HUES64 (cell line): Measurements from ENCODE around the gene GSG1L2.

Experiments used
- H3K27ac ChIP-seq: 2 replicates; pipeline ENCODE4 v1.7.0; 2013; ENCODE audit warnings: low read depth, low read length, inconsistent platforms
- H3K27me3 ChIP-seq: 2 replicates; pipeline ENCODE4 v1.6.1; 2013; ENCODE audit warnings: mild to moderate bottlenecking, low read length; ENCODE audit not compliant: insufficient read depth
- H3K36me3 ChIP-seq: 2 replicates; pipeline ENCODE4 v1.6.1; 2013; ENCODE audit warnings: mild to moderate bottlenecking, low read length; ENCODE audit not compliant: insufficient read depth
- H3K4me1 ChIP-seq: 2 replicates; pipeline ENCODE4 v1.6.1; 2013; ENCODE audit warnings: mild to moderate bottlenecking, low read length, moderate library complexity; ENCODE audit not compliant: insufficient read depth
- H3K4me3 ChIP-seq: 2 replicates; pipeline ENCODE4 v1.5.1; 2013; ENCODE audit warnings: mild to moderate bottlenecking, low read length, moderate library complexity
- H3K9ac ChIP-seq: 2 replicates; pipeline ENCODE4 v1.6.1; 2013; ENCODE audit warnings: mild to moderate bottlenecking, low read depth, low read length
- H3K9me3 ChIP-seq: 2 replicates; pipeline ENCODE4 v1.6.1; 2013; ENCODE audit warnings: low read depth, low read length; ENCODE audit not compliant: insufficient read depth
- WGBS: fragments of 150-250, 120-280 bp; methylation state at CpG from one replicate; pipeline ENCODE4 v1.1.7; 2013; ENCODE audit warnings: missing lambda C conversion rate; 5-methylcytosine and 5-hydroxymethylcytosine counted together

Gene GSG1L2

GRCh38 chr17:9809409-9809808, 12.5 kb downstream of the GSG1L2 start:
- H3K4me1 ChIP-seq = no peaks in the 10 kb centered on the region
- no peaks in the 10 kb centered on the region for H3K36me3 ChIP-seq
- H3K9ac ChIP-seq = no peak overlapping the region
- H3K9me3 ChIP-seq = no peaks in the 10 kb centered on the region
- no peaks in the 10 kb centered on the region for H3K27me3 ChIP-seq
- no peak overlapping the region for H3K27ac ChIP-seq
- 96% methylated on average over 8 of the region's 8 CpGs for WGBS
- H3K4me3 ChIP-seq = no peak overlapping the region

DNA sequence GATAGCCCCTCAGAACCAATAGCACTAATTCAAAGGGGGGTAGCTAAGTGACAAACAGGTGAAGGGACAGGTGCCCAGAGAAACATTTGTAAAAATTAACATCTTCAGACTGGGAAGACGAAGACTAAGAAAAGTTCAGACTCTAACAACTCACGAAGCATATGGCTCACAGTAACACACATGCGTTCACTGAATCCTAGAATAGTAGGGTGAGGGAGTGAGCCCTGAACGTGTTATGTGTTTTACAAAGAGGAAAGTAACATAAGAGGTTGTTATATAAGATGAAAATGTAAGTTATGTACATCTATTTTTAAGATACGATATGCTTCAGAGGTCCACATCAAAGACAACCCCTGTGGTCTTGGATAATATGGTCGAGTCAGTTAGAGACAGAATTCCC, 15.2 kb downstream of the GSG1L2 start:
- WGBS = 89% methylated on average over 6 of the region's 6 CpGs
- Histone ChIP-seq H3K9me3 (no peaks in the 10 kb centered on the region), H3K4me1 (no peaks in the 10 kb centered on the region)

GRCh38 chr17:9805769-9806168, 16.1 kb downstream of the GSG1L2 start:
- no peaks in the 10 kb centered on the region for H3K9me3 ChIP-seq
- no peak overlapping the region for H3K9ac ChIP-seq
- no peak overlapping the region for H3K27ac ChIP-seq
- no peak overlapping the region for H3K4me3 ChIP-seq
- H3K27me3 ChIP-seq = no peaks in the 10 kb centered on the region
- no peaks in the 10 kb centered on the region for H3K4me1 ChIP-seq
- WGBS = 91% methylated on average over 4 of the region's 4 CpGs
- no peaks in the 10 kb centered on the region for H3K36me3 ChIP-seq

More for the DNA sequence above, 15.2 kb downstream of the GSG1L2 start:
- H3K9ac ChIP-seq = no peak overlapping the region
- no peak overlapping the region for H3K27ac ChIP-seq
- H3K4me3 ChIP-seq = no peak overlapping the region
- no peaks in the 10 kb centered on the region for H3K36me3 ChIP-seq
- H3K27me3 ChIP-seq = no peaks in the 10 kb centered on the region

DNA sequence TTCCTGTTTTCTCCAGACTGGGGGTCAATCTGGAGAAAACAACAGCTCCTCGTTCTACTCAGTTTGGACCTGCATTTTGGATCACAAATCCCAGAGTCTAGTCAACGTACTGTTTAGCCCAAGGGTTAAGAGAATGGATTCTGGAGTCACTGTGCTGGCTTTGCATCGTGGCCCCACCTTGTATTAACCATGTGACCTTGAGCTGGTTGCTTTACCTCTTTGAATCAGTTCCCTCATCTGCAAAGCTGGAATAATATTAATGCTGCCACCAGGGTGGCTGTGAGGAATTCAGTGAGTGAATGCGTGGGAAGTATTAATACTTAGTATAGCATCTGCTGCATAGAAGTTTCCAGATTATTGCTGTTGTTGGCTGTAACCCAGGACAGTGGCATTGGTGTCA, 19.2 kb downstream of the GSG1L2 start:
- no peak overlapping the region for H3K4me3 ChIP-seq
- H3K9me3 ChIP-seq = no peaks in the 10 kb centered on the region
- no peak overlapping the region for H3K27ac ChIP-seq
- no peaks in the 10 kb centered on the region for H3K4me1 ChIP-seq
- no peak overlapping the region for H3K9ac ChIP-seq
- WGBS = 90% methylated on average over 4 of the region's 4 CpGs
- H3K36me3 ChIP-seq = no peaks in the 10 kb centered on the region
- H3K27me3 ChIP-seq = no peaks in the 10 kb centered on the region

- WGBS = 86% methylated on average over 13 of the region's 13 CpGs
- no peak overlapping the region for H3K27ac ChIP-seq
- H3K4me1 ChIP-seq = no peaks in the 10 kb centered on the region
- no peaks in the 10 kb centered on the region for H3K36me3 ChIP-seq
- no peaks in the 10 kb centered on the region for H3K9me3 ChIP-seq
- H3K27me3 ChIP-seq = no peaks in the 10 kb centered on the region
- H3K4me3 ChIP-seq = no peak overlapping the region
- no peak overlapping the region for H3K9ac ChIP-seq
Observed at GRCh38 chr17:9802294-9802693, 19.6 kb downstream of the GSG1L2 start.

DNA sequence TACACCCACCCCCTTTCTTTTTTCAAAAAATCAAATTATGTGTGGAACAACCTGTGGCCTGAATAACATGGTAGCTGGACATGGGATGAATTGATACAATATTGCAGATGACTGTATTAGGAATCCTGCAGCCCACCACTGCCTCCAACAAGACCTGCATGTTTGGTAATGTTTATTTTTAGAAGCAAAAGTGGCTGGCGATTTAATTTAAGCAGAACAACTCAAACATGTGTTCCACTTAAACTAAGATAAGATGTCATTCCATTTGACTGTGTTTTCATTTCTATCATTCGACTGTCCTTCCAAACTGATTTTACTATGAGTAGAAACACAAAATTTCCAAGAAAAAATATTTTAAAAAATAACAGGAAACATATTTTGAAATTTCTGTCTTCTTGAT, 20.4 kb downstream of the GSG1L2 start:
- Histone ChIP-seq H3K27me3 (no peaks in the 10 kb centered on the region), H3K9me3 (no peaks in the 10 kb centered on the region), H3K4me1 (no peaks in the 10 kb centered on the region), H3K27ac (no peak overlapping the region), H3K36me3 (no peaks in the 10 kb centered on the region), H3K4me3 (no peak overlapping the region), H3K9ac (no peak overlapping the region)
- 93% methylated on average over 2 of the region's 2 CpGs for WGBS

DNA sequence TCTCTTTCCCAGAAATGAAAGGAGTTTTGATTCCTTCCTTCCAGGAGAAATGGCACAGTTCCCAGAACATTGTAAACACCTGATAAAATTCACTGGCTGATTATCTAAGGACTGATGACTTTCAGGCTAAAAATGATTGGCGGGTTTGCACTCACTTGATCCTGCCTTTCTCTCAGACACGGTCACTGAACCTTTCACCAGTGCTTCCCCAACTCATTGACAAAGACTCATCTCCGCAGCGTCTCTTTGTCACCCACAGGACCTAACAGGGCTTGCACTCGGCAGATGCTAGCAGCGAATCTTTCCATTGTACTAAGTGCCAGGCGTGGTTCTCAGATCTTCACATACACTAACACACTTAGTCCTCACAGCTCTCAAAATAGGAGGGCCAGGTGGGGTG, 23.2 kb downstream of the GSG1L2 start:
- no peak overlapping the region for H3K27ac ChIP-seq
- no peak overlapping the region for H3K9ac ChIP-seq
- WGBS = 91% methylated on average over 7 of the region's 7 CpGs
- H3K36me3 ChIP-seq = no peaks in the 10 kb centered on the region
- no peak overlapping the region for H3K4me3 ChIP-seq
- H3K4me1 ChIP-seq = no peaks in the 10 kb centered on the region
- H3K27me3 ChIP-seq = no peaks in the 10 kb centered on the region
- H3K9me3 ChIP-seq = no peaks in the 10 kb centered on the region

- H3K9me3 ChIP-seq = no peaks in the 10 kb centered on the region
- H3K36me3 ChIP-seq = no peaks in the 10 kb centered on the region
- WGBS = 88% methylated on average over 3 of the region's 3 CpGs
- H3K27me3 ChIP-seq = no peaks in the 10 kb centered on the region
- H3K9ac ChIP-seq = no peak overlapping the region
- H3K4me1 ChIP-seq = no peaks in the 10 kb centered on the region
- H3K4me3 ChIP-seq = no peak overlapping the region
- H3K27ac ChIP-seq = no peak overlapping the region
Observed at GRCh38 chr17:9798008-9798407, 23.9 kb downstream of the GSG1L2 start.

DNA sequence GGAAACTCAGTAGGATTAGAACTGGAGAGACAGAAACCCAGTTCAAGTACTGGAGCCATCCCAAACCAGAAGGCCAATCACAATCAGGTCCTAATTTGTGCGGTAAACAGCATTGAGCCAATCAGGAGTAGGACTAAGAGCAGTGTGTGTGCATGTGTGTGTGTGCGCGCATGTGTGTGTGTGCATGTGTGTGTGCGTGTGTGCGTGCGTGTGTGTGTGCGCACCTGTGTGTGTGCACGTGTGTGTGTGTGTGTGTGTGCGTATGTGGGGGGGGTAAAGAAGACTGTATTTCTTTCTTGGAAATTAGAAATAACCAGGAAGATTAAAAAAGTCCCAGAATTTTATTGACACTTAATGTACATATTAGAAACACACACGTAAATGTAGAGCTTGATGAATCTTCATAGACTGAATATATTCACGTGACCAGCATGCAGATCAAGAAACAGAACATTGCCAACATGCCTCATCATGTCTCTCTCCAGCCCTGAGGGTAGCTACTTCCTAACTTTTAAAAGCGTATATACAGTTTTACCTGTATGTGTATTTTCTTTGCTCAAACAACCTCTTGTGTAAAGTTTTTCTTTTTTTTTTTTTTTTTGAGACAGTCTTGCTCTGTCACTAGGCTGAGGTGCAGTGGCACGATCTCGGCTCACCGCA, 29.6 kb downstream of the GSG1L2 start:
- Histone ChIP-seq H3K27me3 (no peaks in the 10 kb centered on the region), H3K4me1 (no peaks in the 10 kb centered on the region), H3K4me3 (no peak overlapping the region), H3K27ac (no peak overlapping the region), H3K9me3 (no peaks in the 10 kb centered on the region), H3K36me3 (no peaks in the 10 kb centered on the region), H3K9ac (no peak overlapping the region)
- WGBS = 97% methylated on average over 13 of the region's 15 CpGs

DNA sequence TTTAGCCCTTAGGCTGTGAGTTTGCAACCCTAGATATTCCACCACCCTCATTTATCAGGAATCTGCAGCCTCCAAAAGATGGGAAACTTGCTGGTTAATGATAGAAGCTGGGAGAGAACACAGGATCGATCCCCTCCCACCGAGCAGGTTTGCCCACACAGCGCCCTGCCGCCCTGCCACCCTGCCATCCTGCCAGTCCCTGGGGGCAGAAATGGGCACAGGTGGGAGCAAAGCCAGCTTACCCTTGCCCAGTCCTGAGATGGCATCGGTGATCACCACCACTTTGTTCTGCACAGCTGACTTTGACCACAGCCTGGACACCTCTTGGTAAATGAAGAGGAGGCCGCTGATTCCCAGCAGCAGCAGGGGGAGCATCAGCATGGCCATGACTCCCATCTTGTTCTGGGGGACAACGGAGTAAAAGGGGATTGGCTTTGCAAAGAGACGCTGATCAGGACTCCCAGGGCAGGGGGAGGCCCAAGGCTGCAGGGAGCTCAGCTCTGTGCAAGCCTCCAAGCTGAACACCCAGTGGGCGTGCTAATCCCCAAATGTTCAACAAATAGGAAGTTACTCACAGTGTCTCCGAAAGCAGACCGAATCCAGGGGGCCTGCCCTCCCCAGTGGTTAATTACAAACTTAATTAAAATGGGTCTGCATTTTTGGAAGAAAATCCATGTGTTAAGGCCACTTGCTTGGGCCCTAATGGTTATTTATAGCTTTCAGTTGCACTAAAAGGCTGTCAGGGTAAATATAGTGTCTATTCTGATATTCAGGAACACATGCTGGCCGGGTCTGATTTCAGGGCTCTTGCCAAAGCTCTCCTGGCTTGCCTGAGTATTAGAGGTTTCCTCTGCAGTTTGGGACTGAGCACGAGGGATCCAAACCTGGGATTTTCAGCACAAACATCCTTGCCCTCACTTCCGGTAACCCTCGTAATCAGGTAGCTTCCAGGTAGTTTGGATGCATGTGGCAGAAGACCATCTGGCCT, 30.7 kb downstream of the GSG1L2 start, which contains the start of gene DHRS7C:
Gene DHRS7C, minus strand, starts transcription at position 704 of the 988 bp plus-strand sequence. Its CDS starts 308 bp downstream, at position 396.
- H3K9ac ChIP-seq = no peak within 1 kb of the TSS
- no peaks in the 10 kb centered on the region for H3K36me3 ChIP-seq
- H3K4me3 ChIP-seq = no peak within 1 kb of the TSS
- WGBS = 86% methylated on average over 15 of the region's 15 CpGs
- no peaks in the 10 kb centered on the region for H3K4me1 ChIP-seq
- no peak within 1 kb of the TSS for H3K27ac ChIP-seq
- H3K27me3 ChIP-seq = no peaks in the 10 kb centered on the region
- no peaks in the 10 kb centered on the region for H3K9me3 ChIP-seq

GRCh38 chr17:9790316-9790715, 31.6 kb downstream of the GSG1L2 start:
- WGBS = 93% methylated on average over 4 of the region's 4 CpGs
- Histone ChIP-seq H3K36me3 (no peaks in the 10 kb centered on the region), H3K27me3 (no peaks in the 10 kb centered on the region), H3K4me3 (no peak overlapping the region), H3K27ac (no peak overlapping the region), H3K9ac (no peak overlapping the region), H3K9me3 (no peaks in the 10 kb centered on the region), H3K4me1 (no peaks in the 10 kb centered on the region)
